ENCODE measurements around the gene IPCEF1. TPM values are rescaled to one million over a fixed set of nuclear protein-coding genes. Genes with fewer than 3 reads are reported as not detected.

The IPCEF1 gene
- total and polyA plus RNA-seq, 4 donors: 0.46 to 2.8 (median 1.3) TPM

DNA sequence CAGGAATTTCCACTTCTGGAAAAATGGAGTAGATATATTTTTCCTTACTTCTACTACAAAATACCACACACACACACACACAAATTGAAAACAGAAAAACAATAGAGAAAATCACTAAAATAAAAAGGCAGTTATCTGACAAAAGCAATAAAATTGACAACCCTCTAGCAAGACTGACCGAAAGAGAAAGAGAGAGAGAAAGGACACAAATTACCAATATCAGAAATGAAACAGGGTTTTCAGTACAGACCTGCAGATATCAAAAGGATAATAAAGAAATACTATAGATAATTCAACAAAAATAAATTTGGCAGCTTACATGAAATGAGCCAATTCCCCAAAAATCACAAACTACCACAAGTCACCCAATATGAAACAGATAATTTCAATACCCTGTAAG lies 212.8 kb downstream of the IPCEF1 start:
- no peaks in the 10 kb centered on the region for H3K36me3 ChIP-seq (ENCODE audit: control insufficient read depth in 4 of 4, insufficient read depth in 3 of 4, low read depth in 1 of 4, low read length in 3 of 4)
- WGBS: 84% methylated on average over 1 of the region's 1 CpG
- H3K27ac ChIP-seq (ENCODE audit: low read depth in 1 of 2, low read length in 2 of 2): no peak overlapping the region
- no peak overlapping the region for H3K9ac ChIP-seq (ENCODE audit: low read depth in 1 of 2, low read length in 2 of 2)
- DNase-seq (ENCODE audit: low spot score): no peak
- H3K4me1 ChIP-seq (ENCODE audit: control insufficient read depth in 4 of 4, insufficient read depth in 4 of 4, low read length in 3 of 4): no peaks in the 10 kb centered on the region
- no peak overlapping the region for H3K4me3 ChIP-seq (ENCODE audit: low read depth in 1 of 3, low read length in 3 of 3)
- H3K27me3 ChIP-seq (ENCODE audit: control insufficient read depth in 4 of 4, insufficient read depth in 4 of 4, low read length in 3 of 4): no peaks in the 10 kb centered on the region
- no peaks in the 10 kb centered on the region for H3K9me3 ChIP-seq (ENCODE audit: control insufficient read depth in 4 of 4, low read length in 3 of 4)
- TF ChIP-seq NR2F2 (IDR thresholded peaks at IDR 0.05) (no peak), RXRA (IDR thresholded peaks at IDR 0.05) (no peak)

- Histone ChIP-seq H3K27me3 (ENCODE audit: control insufficient read depth in 4 of 4, insufficient read depth in 4 of 4, low read length in 3 of 4) (no peaks in the 10 kb centered on the region), H3K27ac (ENCODE audit: low read depth in 1 of 2, low read length in 2 of 2) (no peak overlapping the region), H3K9me3 (ENCODE audit: control insufficient read depth in 4 of 4, low read length in 3 of 4) (no peaks in the 10 kb centered on the region), H3K4me1 (ENCODE audit: control insufficient read depth in 4 of 4, insufficient read depth in 4 of 4, low read length in 3 of 4) (no peaks in the 10 kb centered on the region), H3K4me3 (ENCODE audit: low read depth in 1 of 3, low read length in 3 of 3) (no peak overlapping the region), H3K9ac (ENCODE audit: low read depth in 1 of 2, low read length in 2 of 2) (no peak overlapping the region), H3K36me3 (ENCODE audit: control insufficient read depth in 4 of 4, insufficient read depth in 3 of 4, low read depth in 1 of 4, low read length in 3 of 4) (no peaks in the 10 kb centered on the region)
- TF ChIP-seq, protein P1, sequence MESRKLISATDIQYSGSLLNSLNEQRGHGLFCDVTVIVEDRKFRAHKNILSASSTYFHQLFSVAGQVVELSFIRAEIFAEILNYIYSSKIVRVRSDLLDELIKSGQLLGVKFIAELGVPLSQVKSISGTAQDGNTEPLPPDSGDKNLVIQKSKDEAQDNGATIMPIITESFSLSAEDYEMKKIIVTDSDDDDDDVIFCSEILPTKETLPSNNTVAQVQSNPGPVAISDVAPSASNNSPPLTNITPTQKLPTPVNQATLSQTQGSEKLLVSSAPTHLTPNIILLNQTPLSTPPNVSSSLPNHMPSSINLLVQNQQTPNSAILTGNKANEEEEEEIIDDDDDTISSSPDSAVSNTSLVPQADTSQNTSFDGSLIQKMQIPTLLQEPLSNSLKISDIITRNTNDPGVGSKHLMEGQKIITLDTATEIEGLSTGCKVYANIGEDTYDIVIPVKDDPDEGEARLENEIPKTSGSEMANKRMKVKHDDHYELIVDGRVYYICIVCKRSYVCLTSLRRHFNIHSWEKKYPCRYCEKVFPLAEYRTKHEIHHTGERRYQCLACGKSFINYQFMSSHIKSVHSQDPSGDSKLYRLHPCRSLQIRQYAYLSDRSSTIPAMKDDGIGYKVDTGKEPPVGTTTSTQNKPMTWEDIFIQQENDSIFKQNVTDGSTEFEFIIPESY (IDR thresholded peaks at IDR 0.05): no peak
- TF ChIP-seq NR2F2 (IDR thresholded peaks at IDR 0.05) (no peak), TAF1 (conservative IDR thresholded peaks at IDR 0.05) (no peak), MAX (IDR thresholded peaks at IDR 0.05) (no peak), EGR1 (IDR thresholded peaks at IDR 0.05; ENCODE audit: low read depth in 2 of 2) (no peak), SP1 (IDR thresholded peaks at IDR 0.05) (no peak), RXRA (IDR thresholded peaks at IDR 0.05) (no peak), FOXA1 (IDR thresholded peaks at IDR 0.05) (no peak), HNF4A (conservative IDR thresholded peaks at IDR 0.05) (no peak), FOXA2 (IDR thresholded peaks at IDR 0.05) (no peak), JUND (IDR thresholded peaks at IDR 0.05) (no peak), ATF3 (IDR thresholded peaks at IDR 0.05) (no peak), YY1 (IDR thresholded peaks at IDR 0.05) (no peak), GABPA (IDR thresholded peaks at IDR 0.05 in 1 of 2, conservative IDR thresholded peaks at IDR 0.05 in 1 of 2) (no peak), RAD21 (IDR thresholded peaks at IDR 0.05) (no peak), REST (IDR thresholded peaks at IDR 0.05) (no peak)
- TF ChIP-seq, protein P2, sequence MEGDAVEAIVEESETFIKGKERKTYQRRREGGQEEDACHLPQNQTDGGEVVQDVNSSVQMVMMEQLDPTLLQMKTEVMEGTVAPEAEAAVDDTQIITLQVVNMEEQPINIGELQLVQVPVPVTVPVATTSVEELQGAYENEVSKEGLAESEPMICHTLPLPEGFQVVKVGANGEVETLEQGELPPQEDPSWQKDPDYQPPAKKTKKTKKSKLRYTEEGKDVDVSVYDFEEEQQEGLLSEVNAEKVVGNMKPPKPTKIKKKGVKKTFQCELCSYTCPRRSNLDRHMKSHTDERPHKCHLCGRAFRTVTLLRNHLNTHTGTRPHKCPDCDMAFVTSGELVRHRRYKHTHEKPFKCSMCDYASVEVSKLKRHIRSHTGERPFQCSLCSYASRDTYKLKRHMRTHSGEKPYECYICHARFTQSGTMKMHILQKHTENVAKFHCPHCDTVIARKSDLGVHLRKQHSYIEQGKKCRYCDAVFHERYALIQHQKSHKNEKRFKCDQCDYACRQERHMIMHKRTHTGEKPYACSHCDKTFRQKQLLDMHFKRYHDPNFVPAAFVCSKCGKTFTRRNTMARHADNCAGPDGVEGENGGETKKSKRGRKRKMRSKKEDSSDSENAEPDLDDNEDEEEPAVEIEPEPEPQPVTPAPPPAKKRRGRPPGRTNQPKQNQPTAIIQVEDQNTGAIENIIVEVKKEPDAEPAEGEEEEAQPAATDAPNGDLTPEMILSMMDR (IDR thresholded peaks at IDR 0.05; ENCODE audit: low read depth, low read length, missing input control): no peak
- WGBS: 44% methylated on average over 2 of the region's 2 CpGs
- no peak for DNase-seq (ENCODE audit: low spot score)
Measured at GRCh38 chr6:154140743-154141142, 215.9 kb downstream of the IPCEF1 start.

All from liver (tissue), 9 donors.